ENCODE results near the gene DRAM1.
"Not testable (repeated sequence)": the region's sequence is repeated elsewhere in the genome, so short reads cannot be mapped to it uniquely, and the experiment has no call there.

The DRAM1 gene

DNA sequence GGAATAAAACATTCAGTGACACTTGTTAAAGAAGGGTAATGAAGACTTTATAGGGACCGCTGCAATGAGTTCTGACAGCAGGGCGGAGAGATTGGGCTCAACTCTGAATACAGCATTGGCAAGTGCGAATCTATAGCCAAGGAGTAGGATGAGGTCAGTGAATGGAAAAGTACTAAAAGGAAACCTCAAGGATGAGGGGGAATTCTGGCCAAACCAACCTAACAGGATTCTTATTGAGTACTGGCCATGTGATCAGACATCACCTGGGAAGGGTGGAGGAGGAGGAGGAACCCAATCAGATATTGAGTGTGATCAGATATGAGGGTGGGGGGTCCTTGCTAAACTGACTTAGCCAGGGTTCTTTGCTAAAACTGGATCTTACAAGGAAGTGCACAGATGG lies 31.0 kb downstream of the DRAM1 start:
- DNase-seq: no peak

DNA sequence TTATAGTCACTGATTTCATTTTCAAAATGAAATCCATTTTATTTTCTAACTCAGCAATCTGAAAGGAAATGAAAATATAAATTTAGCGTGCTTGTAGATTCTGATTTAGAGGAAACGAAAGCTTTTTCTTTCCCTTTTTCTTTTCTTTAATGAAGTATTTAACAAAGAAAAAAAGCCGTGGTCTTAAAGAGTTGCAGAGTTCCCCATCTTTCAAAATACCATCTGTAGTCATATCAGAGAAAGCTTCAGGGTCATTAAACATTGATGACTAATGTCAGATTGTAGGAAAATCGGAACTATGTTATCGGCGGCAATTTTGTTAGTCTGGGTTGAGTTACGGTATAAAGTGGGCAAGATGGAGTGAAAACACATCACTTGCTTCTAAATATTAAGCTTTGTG lies 32.3 kb downstream of the DRAM1 start:
- no peak for DNase-seq

DNA sequence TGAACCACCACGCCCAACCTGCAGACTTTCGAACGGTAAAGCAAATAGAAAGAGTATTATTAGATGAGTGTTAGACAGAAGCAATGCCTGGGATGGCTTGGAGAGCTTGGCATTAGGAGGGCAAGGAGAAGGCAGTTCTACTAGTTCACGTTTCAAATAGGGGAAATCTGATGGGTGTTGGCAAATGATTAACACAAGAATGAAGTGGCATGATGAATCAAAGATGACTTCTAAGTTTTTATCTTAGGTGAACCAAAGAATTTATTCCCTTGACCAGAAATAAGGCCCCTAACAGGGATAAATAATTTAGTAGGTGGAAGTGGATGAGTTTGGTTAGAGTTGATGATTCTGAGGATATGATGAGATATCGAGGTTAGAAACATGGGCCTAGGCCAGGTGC lies 38.5 kb downstream of the DRAM1 start:
- no peak for DNase-seq

DNA sequence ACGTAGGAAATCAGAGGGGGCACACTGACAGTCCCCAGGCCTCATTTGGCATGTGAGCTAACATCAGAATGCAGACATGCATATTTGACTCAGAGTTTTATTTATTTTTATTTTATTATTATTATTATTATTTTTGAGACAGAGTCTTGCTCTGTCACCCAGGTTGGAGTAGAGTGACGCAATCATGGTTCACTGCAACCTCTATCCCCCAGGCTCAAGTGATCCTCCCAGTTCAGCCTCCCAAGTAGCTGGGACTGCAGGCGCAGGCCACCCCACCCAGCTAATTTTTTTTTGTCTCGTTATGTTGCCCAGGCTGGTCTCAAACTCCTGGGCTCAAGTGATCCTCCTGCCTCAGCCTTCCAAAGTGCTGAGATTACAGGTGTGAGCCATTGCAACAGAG lies 41.4 kb downstream of the DRAM1 start:
- not testable (repeated sequence) for DNase-seq

DNA sequence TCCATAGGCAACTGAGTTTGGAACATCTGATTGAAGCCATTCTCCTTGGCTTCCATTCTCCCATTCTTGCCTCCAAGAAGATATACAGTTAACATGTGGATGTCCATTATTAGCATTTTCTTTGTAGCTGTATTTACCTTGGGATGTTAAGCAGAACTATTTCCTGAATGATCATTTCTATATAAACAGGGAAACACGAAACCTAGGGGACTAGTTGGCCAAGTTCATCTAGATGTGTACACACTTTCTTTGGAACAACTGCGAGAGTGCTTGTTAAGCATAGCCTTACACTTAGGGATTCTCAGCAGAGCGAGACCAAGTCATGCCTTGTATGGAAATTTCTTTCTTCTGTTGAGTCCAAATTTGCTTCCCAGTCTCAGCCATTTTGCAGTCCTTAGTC lies 42.1 kb downstream of the DRAM1 start:
- no peak for DNase-seq

DNA sequence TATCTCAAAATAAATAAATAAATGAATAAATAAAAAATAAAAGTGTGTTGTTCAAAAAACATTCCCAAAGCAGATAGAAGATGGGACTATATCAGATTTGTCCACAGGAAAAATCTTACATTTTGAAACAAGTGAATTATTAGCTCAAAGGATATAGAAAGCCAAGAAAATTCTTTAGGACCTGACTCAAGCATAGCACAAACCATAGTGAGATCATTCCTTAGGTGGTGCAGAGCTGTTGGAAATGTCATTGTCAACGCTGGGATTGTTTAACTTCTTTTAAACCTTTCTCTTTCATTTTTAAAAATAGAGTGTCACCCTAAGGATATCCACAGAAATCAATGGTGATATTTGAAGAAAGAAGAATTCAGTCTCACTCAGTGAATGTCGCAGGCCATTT lies 43.5 kb downstream of the DRAM1 start:
- DNase-seq: no peak

DNA sequence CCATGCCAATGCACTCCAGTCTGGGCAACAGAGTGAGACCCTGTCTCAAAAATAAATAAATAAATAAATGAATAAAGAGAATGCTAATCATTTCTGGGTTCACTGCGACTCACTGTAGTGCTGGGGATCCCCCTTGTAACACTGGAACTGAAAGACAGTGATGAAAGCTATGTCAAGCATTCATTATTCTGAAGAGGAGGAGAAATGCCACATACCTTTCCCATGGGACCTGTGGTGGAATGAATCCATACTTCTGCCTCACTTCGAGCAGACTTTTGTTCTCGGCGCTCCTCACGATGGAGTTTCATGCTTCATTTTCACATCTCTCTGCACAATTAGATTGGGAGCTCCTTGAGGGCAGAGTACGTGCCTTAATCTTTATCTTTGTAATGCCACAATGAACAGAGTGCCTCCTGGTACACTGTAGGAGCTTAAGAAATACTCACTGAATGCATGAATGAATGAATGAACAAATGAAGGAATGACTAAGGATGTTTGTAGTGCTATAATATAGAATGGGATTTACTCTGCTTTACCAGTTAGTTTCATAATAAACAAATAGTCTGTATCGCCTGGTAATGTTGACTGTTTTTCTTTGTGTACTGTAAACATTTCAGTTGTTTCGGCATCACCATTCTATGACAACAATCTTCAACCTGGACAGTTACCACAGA lies 45.8 kb downstream of the DRAM1 start:
- no peak for DNase-seq

DNA sequence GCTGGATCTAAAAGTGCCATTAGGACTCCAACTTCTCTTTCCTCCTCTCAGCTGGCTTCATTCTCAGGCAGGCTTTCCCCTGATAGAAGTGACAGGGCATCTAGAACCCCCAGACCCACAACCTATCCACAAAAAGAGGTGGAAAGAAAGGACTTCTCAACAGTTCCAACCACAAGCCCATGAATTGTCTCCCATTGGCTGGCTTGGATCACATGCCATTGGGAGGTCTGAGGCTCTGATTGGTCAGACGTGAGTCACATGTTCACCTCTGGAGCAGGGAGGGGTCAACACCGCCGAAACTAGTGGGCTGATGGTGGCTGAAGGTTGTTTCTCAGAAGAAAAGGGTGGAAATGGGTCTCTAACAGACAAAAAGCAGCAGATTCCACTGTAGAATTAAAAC lies 47.2 kb downstream of the DRAM1 start:
- peak; percentile 28 for DNase-seq

DNA sequence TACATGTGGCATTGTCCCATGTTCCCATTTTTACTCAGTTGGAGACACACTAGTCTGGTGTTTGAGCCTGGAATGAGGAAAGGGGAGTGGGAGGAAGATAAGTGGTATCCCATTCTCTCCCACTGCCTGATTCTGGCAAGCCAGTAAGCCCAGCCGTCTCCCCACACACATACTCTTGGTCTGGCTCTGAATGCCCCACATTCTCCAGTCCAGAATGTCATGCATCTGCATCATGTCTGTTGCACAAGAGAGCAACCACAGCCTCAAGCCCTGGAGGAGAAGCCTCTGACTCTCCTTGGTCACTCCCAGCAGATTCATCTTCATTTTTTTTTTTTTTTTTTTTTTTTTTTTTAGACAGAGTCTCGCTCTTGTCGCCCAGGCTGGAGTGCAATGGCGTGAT lies 48.0 kb downstream of the DRAM1 start:
- DNase-seq: no peak

DNA sequence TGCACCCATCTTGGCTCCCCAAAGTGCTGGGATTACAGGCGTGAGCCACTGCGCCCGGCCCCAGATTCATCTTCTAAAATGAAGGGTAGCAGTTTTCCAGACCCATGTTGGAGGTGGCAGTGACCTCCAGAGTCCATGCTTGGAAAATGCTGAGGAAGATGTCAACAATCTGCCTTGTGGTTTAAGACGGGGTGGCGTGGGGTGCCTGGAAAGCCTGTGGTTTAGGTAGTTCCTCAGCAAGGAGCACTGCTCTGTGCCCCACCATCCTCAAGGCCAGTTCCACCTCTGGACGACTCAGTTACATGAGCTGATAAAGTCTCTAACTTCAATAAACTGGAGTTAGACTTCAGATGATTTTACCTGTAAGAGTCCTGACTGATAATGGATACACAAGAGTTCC lies 48.6 kb downstream of the DRAM1 start:
- DNase-seq: no peak

DNA sequence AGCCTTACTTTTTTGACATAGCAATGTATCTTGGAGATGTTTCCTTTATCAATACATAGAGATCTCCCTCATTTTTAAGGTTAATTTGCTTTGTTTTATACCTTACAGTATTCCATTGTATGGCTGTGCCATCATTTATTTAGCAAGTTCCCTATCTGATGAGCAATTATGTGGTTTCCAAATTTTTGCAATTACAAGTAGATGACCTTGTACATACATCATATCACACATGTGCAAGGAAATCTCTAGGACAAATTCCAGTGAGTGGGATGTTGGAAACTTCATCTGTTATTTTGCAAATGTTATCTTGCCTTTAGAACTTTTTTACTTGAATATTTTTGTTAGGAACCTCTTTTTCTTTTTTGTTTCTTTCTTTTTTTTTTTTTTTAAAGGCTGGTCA lies 49.7 kb downstream of the DRAM1 start:
- no peak for DNase-seq

DNA sequence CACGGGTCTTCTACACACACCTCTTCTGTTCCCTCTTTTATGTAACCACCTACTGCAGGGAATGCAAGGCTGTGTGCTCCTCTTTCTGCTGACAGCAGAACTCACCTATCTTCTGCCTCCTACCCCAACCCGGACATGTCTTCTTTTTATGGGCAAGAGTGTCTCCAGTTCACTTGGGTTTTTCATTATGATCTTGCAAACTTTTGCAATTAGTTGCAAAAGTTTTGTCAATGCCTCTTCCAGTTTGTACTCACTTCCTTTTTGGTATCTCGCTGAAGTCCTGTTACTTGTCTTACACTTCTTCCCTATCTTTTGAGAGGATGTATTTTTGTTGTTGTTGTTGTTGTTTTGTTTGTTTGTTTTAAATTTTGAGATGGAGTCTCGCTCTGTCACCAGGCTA lies 50.6 kb downstream of the DRAM1 start:
- no peak for DNase-seq

DNA sequence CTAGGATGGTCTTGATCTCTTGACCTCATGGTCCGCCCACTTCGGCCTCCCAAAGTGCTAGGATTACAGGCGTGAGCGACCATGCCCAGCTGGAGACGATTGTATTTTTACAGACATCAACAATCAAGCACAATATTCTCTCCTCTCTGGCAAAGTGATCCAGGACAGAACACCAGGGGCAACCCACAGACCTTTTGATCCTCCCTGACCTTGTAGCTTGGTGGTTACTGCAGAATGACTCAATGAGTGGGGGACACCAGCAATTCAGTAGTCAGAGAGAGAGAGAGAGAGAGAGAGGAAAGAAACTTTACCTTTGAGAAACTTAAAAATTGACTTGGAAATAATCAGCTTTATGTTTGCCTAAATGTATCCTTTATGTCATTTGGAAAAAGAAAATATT lies 51.2 kb downstream of the DRAM1 start:
- DNase-seq: no peak

DNA sequence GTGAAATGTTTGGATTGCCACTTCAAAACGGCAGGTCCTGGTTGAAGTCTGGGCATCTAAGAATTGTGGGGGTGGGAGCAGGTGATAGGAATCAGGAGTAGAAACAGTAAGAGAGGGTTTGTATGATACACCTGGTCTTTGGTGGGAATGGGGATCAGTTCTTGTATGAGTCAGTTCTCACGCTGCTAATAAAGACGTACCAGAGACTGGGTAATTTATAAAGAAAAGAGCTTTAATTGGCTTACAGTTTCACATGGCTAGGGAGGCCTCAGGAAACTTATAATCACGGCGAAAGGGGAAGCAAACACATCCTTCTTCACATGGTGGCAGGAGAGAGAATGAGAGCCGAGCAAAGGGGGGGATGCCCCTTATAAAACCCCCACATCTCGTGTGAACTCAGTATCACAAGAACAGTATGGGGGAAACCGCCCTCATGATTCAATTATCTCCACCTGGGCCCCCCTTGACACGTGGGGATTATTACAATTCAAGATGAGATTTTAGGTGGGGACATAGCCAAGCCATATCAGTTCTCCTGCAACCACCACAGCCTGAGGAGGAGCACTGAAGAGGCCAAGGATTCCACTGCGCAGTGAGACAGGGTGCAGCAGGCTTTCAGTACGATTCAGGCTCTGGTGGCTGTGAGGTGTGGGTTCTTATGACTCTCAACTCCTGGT lies 52.1 kb downstream of the DRAM1 start:
- peak; percentile 6 for DNase-seq

DNA sequence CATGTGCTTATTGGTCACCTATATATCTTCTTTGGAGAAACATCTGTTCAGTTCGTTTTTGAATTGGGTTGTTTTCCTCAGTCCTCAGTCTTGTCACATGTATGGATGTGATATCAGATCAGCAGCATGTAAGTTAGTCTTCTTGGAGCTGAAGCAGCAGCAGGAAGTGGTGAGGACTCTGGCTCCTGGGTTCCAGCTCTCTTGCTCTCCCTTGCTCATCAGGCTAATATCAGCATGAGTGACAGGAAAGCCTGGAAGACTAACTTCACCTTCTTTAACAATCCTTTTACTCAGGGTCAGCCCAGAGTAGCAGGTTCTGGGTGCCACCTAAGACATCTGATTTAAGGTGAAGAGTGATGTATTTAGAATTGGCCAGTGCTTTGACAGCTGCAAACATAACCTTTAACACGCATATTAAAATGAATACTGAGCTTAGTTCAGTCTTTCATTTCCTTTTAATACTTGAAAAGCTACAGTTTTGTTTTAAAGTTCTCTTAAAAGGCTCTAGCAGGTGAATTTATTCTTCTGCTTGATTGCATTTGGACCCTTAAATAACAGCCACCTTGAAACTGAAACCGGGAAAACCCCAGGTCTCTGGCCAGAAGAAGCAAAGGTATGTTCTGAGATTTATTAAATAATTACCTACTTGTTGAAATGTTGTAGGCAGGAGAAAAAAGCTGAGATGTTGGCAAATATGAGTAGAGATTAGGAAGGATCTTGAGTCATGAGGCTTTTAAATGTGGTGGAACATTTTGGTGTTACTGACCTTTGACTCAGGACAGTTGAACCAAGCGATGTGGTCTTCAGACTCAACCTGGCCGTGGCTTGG lies 54.3 kb downstream of the DRAM1 start:
- DNase-seq: no peak

DNA sequence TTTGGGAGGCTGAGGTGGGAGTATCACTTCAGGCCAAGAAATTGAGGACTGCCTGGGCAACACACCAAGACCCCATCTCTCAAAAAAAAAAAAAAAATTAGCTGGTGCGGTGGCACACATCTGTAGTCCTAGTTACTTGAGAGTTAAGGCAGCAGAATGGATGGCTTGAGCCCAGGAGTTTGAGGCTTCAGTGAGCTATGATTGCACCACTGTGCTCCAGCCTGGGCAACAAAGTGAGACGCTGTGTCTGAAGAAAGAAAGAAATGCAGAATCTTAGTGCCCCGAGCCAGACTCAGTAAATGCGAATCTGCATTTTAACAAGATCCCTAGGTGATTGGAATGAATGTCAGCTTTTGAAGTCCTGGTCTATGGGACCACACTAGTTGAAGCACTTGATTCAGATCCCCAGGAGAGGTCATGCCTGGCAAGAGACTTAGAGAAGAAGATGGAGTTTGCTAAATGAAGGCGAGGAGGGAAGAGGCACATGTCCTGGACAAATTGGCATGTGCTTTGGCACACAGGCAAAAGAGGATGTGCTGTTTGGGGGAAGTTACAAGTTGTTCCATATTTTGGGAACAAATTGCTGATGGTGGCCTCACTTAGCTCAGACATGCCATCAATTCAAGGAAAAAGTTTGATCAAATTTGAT lies 56.6 kb downstream of the DRAM1 start:
- no peak for DNase-seq

DNA sequence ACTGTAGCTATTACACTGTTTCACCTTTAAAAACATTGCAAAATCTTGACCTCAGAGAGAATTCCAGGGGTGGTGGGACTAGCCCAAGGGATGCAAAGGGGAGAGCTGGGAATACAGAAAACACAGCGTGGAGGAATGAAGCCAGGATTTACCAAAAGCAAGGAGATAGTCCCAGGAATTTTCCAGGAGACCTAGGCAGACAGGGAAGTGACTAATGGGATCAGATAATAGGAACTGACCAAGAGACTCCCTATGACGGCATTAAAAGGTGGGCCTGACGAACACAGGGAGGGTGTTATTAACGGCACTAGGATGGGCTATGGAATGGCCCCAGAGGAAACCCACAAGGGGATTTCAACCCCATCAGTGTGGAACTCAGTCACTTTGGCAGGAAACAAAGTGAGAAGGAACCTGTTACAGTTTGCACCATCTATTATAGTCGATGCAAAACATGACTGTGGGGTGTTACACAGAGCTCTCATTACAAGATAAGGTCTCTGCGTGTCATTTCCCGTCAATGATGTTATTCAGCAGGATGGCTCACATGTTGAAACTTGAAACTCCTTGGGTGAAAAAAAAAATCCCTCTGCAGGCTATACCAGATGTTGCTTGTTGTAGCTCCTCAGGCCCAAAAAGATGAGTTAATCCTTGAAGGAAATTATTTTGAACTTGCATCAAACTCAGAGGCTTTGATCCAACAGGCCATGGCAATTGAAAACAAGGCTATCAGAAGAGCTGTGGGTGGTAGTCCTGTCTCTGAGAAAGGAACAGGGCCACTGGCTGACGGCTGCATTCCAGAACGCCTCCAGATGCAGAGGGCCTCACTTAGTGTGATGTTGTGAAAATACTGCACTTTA lies 58.7 kb downstream of the DRAM1 start:
- no peak for DNase-seq

DNA sequence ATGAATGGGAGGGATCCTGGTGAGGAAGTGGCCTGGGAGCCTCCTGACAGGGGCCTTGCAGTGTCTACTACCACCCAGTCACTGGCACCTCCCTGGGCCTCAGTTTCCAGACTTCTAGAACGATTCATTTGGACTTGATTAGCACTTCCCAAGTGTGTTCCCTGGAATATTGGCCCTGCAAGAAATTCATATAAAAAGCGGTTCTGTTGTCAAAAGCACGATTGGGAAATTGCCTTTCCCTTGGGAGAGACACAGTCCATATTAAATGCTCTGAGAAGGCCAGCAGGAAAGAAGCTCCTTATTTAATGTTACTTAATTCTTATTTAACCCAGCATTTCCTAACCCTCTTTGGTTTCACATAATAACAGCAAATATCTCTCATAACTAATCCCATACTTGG lies 61.9 kb downstream of the DRAM1 start:
- DNase-seq: no peak

DNA sequence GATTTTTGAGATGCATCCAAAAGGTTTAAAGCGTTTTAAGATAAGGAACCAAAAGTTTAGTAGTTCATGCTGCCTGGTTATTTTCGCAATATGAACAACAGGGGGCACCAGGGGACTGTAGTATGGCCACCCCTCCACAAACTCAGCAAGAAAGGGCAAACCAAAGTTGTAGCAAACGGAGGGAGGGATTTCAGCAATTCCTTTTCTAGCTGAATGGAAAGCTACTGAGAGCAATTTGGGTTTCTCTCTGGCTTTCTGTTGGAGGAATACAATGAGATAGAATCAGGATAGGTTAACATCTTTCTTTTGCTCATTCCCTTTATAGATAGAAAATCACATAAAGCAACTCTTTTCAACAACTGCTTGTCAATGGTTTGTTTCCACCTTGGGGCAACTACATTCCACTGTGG lies 62.5 kb downstream of the DRAM1 start:
- DNase-seq: peak; percentile 80

DNA sequence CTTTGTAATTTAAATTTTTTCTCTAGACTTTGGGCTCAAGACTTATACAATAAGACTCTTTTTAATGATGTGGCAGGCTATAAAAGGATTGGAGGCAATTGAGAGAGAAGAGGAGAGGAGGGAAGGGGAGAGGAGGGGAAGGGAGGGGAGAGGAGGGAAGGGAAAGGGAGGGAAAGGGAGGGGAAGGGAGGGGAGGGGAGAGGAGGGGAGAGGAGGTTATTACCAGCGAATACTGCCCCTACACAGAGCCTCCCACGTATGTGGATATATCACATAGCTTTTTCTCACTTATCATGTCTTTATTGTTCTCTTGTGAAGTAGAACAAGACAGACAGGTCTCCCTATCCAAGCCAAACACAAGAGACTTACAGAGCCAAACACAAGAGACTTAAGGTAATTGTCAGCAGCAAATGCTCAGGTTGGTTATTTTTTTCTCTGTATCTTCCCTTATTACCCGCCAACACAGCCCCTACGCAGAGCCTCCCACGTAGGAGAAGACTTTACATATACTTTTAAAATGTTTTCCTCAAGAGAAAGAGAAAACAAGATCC lies 63.1 kb downstream of the DRAM1 start:
- peak; percentile 4 for DNase-seq

DNA sequence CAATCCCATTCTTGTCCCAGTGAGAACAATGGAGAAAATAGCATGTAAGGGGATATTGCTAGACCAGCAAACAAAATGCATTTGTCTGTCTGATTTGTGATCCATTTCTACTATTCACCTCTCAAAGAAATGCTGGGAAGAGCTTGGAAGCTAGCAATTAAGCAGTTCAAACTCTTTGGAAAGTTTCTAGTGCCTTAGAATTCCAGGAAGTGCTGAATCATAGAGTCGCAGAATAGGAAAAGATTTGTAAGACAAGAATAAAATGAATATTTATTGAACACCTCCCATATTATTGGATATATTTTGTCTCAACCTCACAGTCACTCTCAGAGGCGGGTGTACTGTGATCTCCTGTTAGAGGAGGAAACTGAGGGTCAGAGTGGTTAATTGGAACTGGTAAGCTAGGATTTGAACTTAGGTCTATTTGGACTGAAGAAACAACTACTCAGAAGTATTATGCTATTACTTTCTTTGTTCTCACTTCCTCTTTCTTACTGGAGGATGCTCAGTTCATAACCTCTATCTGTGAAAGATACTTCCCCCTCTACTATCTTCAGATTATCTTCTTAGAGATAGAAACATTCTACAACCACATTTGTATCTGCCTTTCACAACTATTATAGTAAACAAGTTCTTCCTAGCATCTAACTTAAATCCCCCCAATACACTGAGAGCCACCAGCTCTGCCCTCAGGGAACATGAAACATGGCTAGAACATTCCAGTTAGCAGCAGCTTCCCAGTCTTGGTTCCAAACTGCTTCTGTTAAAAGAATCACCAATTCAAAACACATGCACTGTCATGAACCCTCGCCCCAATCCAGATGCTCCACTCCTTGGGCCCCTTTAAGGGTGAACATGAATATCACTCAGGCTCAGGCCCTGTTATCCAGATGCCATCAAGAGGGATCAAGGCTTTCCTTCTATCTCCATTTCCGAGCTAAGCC lies 64.2 kb downstream of the DRAM1 start:
- no peak for DNase-seq
